ENCODE results near the gene IPCEF1. TPM values are rescaled to one million over a fixed set of nuclear protein-coding genes. Genes with fewer than 3 reads are reported as not detected.
"Not testable (repeated sequence)": the region's sequence is repeated elsewhere in the genome, so short reads cannot be mapped to it uniquely, and the experiment has no call there.

The IPCEF1 gene
- total RNA-seq, 2 experiments from 2014 or later, result 23.6 to 24.3 TPM

- ATAC-seq, result no peak
- H3K27ac Mint-ChIP-seq, result peak overlapping the region; percentile 4
- H3K36me3 Mint-ChIP-seq (ENCODE audit: low read depth), result no peaks in the 10 kb centered on the region
- H3K4me1 Mint-ChIP-seq (ENCODE audit: low read depth), result peaks cover 7% of the 10 kb centered on the region
- H3K27me3 Mint-ChIP-seq, result peaks cover 9% of the 10 kb centered on the region
- intact Hi-C loops (cut with micrococcal nuclease), result no loop called here
- DNase-seq, result no peak
- ChIA-PET CTCF (no interaction called here), POLR2A (no interaction called here)
- TF ChIP-seq CTCF (IDR thresholded peaks at IDR 0.05), result no peak
- H3K4me3 Mint-ChIP-seq, result no peak overlapping the region
- peaks cover 6% of the 10 kb centered on the region for H3K9me3 Mint-ChIP-seq
Measured at GRCh38 chr6:154307696-154308425, 48.7 kb downstream of the IPCEF1 start.

DNA sequence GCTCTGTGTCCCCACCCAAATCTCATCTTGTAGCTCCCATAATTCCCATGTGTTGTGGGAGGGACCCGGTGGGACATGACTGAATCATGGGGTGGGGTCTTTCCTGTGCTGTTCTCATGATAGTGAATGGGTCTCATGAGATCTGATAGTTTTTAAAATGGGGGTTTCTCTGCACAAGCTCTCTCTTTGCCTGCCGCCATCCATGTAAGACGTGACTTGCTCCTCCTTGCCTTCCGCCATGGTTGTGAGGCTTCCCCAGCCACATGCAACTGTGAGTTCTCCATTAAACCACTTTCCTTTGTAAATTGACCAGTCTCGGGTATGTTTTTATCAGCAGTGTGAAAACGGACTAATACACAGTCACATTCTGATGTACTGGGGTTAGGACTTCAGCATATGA lies 49.5 kb downstream of the IPCEF1 start:
- H3K27ac Mint-ChIP-seq; H3K9me3 Mint-ChIP-seq; DNase-seq; H3K27me3 Mint-ChIP-seq; H3K36me3 Mint-ChIP-seq (ENCODE audit: low read depth); CTCF ChIA-PET; POLR2A ChIA-PET; intact Hi-C loops (cut with micrococcal nuclease); H3K4me3 Mint-ChIP-seq; ATAC-seq: not testable (repeated sequence)
- H3K4me1 Mint-ChIP-seq (ENCODE audit: low read depth), result peaks cover 13% of the 10 kb centered on the region

GRCh38 chr6:154306696-154307095 lies 49.9 kb downstream of the IPCEF1 start:
- no peak overlapping the region for H3K4me3 Mint-ChIP-seq
- peaks cover 6% of the 10 kb centered on the region for H3K9me3 Mint-ChIP-seq
- intact Hi-C loops (cut with micrococcal nuclease), result no loop called here
- DNase-seq (no peak), ATAC-seq (no peak)
- no peaks in the 10 kb centered on the region for H3K36me3 Mint-ChIP-seq (ENCODE audit: low read depth)
- ChIA-PET POLR2A (no interaction called here), CTCF (no interaction called here)
- H3K27ac Mint-ChIP-seq, result no peak overlapping the region
- H3K27me3 Mint-ChIP-seq, result peaks cover 9% of the 10 kb centered on the region
- peaks cover 18% of the 10 kb centered on the region for H3K4me1 Mint-ChIP-seq (ENCODE audit: low read depth)
- TF ChIP-seq CTCF (IDR thresholded peaks at IDR 0.05), result no peak

DNA sequence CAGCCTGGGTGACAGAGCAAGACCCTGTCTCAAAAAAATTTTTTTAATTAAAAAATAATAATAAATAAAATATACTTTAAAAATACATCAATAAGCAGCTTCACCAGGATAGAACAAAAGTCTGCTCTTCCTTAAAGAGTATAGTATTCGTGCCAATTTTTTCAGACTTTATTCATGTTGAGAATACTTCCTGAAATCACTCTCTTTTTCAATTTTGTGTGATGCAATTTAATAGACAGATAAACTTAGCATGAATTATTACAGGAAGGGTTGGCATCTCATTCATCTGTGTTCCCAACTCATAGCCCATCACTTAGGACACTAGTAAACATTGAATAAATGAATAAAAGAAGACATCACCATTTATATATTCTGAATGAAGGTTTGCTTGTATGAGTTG lies 52.4 kb downstream of the IPCEF1 start:
- ChIA-PET POLR2A (no interaction called here), CTCF (no interaction called here)
- H3K4me3 Mint-ChIP-seq, result no peak overlapping the region
- H3K27me3 Mint-ChIP-seq, result peaks cover 5% of the 10 kb centered on the region
- no peak for TF ChIP-seq CTCF (IDR thresholded peaks at IDR 0.05)
- peaks cover 1% of the 10 kb centered on the region for H3K9me3 Mint-ChIP-seq
- H3K36me3 Mint-ChIP-seq (ENCODE audit: low read depth), result no peaks in the 10 kb centered on the region
- H3K4me1 Mint-ChIP-seq (ENCODE audit: low read depth), result peaks cover 13% of the 10 kb centered on the region
- intact Hi-C loops (cut with micrococcal nuclease), result loop anchor here (5.0 kb wide), 1 partner anchor 53 kb away; the partner anchor contains the start of gene IPCEF1
- H3K27ac Mint-ChIP-seq, result no peak overlapping the region
- DNase-seq, result no peak
- ATAC-seq, result no peak

- H3K9me3 Mint-ChIP-seq; H3K27ac Mint-ChIP-seq; H3K27me3 Mint-ChIP-seq; DNase-seq; CTCF ChIA-PET; POLR2A ChIA-PET; H3K4me3 Mint-ChIP-seq; H3K36me3 Mint-ChIP-seq (ENCODE audit: low read depth); ATAC-seq: not testable (repeated sequence)
- peaks cover 11% of the 10 kb centered on the region for H3K4me1 Mint-ChIP-seq (ENCODE audit: low read depth)
- intact Hi-C loops (cut with micrococcal nuclease), result loop anchor here (5.0 kb wide), 1 partner anchor 54 kb away; the partner anchor contains the start of gene IPCEF1
Measured at GRCh38 chr6:154303642-154304041, 53.0 kb downstream of the IPCEF1 start.

All from activated CD8-positive, alpha-beta T cell treated with anti-CD3 and anti-CD28 coated beads for 36 hours (primary cell).